ENCODE measurements around the gene EFL1.

GRCh38 chr15:82177291-82178010 lies 85.1 kb downstream of the EFL1 start:
- TF ChIP-seq, protein P1, sequence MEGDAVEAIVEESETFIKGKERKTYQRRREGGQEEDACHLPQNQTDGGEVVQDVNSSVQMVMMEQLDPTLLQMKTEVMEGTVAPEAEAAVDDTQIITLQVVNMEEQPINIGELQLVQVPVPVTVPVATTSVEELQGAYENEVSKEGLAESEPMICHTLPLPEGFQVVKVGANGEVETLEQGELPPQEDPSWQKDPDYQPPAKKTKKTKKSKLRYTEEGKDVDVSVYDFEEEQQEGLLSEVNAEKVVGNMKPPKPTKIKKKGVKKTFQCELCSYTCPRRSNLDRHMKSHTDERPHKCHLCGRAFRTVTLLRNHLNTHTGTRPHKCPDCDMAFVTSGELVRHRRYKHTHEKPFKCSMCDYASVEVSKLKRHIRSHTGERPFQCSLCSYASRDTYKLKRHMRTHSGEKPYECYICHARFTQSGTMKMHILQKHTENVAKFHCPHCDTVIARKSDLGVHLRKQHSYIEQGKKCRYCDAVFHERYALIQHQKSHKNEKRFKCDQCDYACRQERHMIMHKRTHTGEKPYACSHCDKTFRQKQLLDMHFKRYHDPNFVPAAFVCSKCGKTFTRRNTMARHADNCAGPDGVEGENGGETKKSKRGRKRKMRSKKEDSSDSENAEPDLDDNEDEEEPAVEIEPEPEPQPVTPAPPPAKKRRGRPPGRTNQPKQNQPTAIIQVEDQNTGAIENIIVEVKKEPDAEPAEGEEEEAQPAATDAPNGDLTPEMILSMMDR (IDR thresholded peaks at IDR 0.05; ENCODE audit: low read depth, low read length, missing input control) = no peak
- no peak for TF ChIP-seq MAX (IDR thresholded peaks at IDR 0.05)
- TF ChIP-seq YY1 (IDR thresholded peaks at IDR 0.05) = no peak
- TF ChIP-seq ATF3 (IDR thresholded peaks at IDR 0.05) = no peak
- TF ChIP-seq FOXA1 (IDR thresholded peaks at IDR 0.05) = no peak
- no peak for TF ChIP-seq JUND (IDR thresholded peaks at IDR 0.05)
- TF ChIP-seq RXRA (IDR thresholded peaks at IDR 0.05) = no peak
- no peak for TF ChIP-seq REST (IDR thresholded peaks at IDR 0.05)
- TF ChIP-seq EGR1 (IDR thresholded peaks at IDR 0.05; ENCODE audit: low read depth in 2 of 2) = no peak

All from liver (tissue), 3 donors.